Activated T-cell treated with anti-CD3 and anti-CD28 coated beads, Interleukin-2, amount 50 U/mL, for 72 hours (primary cell): ENCODE measurements around the gene PTPRK. TPM values are rescaled to one million over a fixed set of nuclear protein-coding genes. Genes with fewer than 3 reads are reported as not detected.
A peak's percentile ranks its signal among the peaks of the same experiment; 100 is the strongest.

Experiments
- ATAC-seq, 2 donors: fragments of 150-1000 bp; cut with Tn5 transposase; replicated peaks in 1 of 2; 2 replicates each; pipeline ENCODE4 v1.10.0; 2021; ENCODE audit warnings: moderate library complexity in 2 of 2, mild to moderate bottlenecking in 1 of 2
- DNase-seq, 2 donors: peaks; one replicate each; pipeline ENCODE4 v3.0.0; 2021 to 2022; ENCODE audit warnings: mixed read lengths in 1 of 2
- H3K27ac Mint-ChIP-seq: one replicate; pipeline ENCODE4 v1.8.0; 2022; ENCODE audit warnings: mild to moderate bottlenecking, moderate library complexity, mixed read lengths
- H3K27me3 Mint-ChIP-seq: one replicate; pipeline ENCODE4 v1.8.0; 2022; ENCODE audit warnings: low read depth, mixed read lengths
- H3K36me3 Mint-ChIP-seq, 2 donors: one replicate each; pipeline ENCODE4 v1.8.0; 2022; ENCODE audit warnings: mixed read lengths in 2 of 2, mild to moderate bottlenecking in 1 of 2; ENCODE audit not compliant: insufficient read depth in 2 of 2
- H3K4me1 Mint-ChIP-seq: one replicate; pipeline ENCODE4 v1.8.0; 2022; ENCODE audit warnings: low read depth, mixed read lengths
- H3K4me3 Mint-ChIP-seq, 2 donors: one replicate each; pipeline ENCODE4 v1.8.0; 2022; ENCODE audit warnings: mild to moderate bottlenecking in 2 of 2, mixed read lengths in 2 of 2, moderate library complexity in 2 of 2
- H3K9me3 Mint-ChIP-seq, 2 donors: one replicate each; pipeline ENCODE4 v1.8.0; 2022; ENCODE audit warnings: mixed read lengths in 2 of 2
- total RNA-seq, 2 donors: library from RNA; stranded (reverse); gene quantifications; one replicate each; pipeline ENCODE4 v1.2.3, GENCODE V29; 2022

PTPRK gene
- total RNA-seq, 2 donors from 2014 or later: 3.8 to 6.4 TPM

DNA sequence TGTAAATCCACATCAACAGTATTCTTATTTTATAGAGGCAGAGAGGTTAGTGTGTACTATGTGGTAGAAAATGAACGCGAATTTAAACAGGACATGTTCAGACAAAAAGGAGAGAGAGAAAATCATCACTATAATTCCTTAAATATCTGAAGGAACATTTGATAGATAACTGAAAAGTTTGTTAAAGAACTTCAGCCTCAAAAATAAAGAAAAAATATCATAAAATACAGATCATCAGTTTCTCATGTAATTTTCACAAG lies 169.2 kb downstream of the PTPRK start:
- H3K27ac Mint-ChIP-seq: no peak overlapping the region
- no peak for DNase-seq
- H3K4me3 Mint-ChIP-seq: no peak overlapping the region
- H3K27me3 Mint-ChIP-seq: no peaks in the 10 kb centered on the region
- no peak for ATAC-seq
- no peaks in the 10 kb centered on the region for H3K4me1 Mint-ChIP-seq
- H3K9me3 Mint-ChIP-seq: no peaks in the 10 kb centered on the region
- no peaks in the 10 kb centered on the region for H3K36me3 Mint-ChIP-seq

DNA sequence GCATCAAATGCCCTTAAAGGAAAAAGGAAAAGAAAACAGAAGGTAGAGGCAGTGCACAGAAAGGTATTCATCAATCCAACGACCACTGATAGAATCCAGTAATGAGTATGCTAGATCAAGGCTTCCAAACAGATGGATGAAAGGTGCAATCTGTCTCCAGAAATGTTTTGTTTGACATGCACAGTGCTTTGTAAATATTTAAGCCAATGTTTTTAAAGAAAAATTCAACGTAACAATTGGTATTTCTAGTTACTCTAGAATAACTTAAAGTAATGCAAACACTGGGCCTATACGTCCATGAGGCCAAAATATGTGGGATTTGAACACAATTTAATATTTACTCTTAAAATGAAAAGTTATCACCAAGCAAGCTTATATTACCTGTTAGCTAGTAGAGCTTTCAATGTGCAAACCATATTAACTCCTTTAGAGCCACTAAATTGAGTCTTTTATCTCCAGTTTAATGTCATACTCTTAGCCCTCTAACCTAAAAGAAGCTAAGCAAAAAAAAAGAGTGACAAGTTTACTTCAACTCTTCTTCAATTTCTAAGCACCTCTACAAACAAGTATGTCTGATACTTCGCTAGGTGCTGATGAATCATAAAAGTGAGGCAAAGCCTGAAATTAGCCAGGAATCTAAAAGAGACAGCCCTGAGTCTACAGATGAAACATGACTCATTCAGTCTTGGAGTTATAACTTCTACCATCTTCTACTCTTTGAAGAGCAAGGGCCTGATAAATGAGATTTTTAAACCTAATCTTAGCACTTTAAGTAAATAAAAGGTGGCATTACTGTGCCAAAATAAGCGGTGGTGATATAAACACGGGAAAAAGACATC lies 169.8 kb downstream of the PTPRK start:
- no peak for ATAC-seq
- Mint-ChIP-seq H3K36me3 (no peaks in the 10 kb centered on the region), H3K27me3 (no peaks in the 10 kb centered on the region), H3K4me1 (no peaks in the 10 kb centered on the region), H3K4me3 (no peak overlapping the region), H3K27ac (no peak overlapping the region), H3K9me3 (no peaks in the 10 kb centered on the region)
- DNase-seq: no peak

DNA sequence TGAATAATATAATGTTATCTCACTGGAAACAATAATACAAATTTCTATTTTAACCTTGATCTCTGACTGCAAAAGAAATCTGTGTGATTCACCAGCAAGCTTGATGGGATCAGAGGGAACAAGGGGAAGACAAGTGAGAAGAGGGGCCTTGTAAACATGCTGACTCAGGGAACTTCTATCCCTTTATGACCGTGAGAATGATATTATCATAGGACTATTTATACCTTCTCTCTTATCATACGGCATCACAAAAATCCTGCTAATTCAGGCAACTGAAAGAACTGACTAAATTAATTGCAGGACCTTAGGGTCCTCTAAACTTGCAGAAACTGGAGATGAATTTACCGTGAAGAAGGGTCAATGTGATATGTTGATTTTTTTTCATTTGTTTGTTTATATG lies 173.3 kb downstream of the PTPRK start:
- no peak for DNase-seq
- Mint-ChIP-seq H3K4me1 (no peaks in the 10 kb centered on the region), H3K36me3 (no peaks in the 10 kb centered on the region), H3K9me3 (no peaks in the 10 kb centered on the region), H3K27ac (no peak overlapping the region), H3K27me3 (no peaks in the 10 kb centered on the region), H3K4me3 (no peak overlapping the region)
- ATAC-seq: no peak

DNA sequence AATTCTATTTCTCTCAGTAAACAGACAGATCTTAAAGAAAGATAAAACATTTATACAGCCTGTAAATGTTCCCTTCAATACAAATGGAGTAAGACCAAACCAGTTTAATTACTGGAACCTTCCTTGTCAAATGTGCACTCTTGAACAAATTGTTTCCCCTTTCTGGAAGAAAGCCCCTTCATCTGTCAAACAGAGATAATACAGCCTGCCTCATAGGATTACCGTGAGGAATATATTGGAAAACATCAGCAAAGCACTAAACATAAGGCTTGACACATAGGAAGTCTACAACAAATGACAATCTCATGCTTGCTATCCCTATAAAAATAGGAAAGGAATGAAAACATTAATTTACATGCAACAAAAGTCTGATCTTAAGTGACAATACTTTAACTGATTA lies 173.8 kb downstream of the PTPRK start:
- no peak for DNase-seq
- Mint-ChIP-seq H3K27me3 (no peaks in the 10 kb centered on the region), H3K27ac (no peak overlapping the region), H3K4me1 (no peaks in the 10 kb centered on the region), H3K4me3 (no peak overlapping the region), H3K36me3 (no peaks in the 10 kb centered on the region), H3K9me3 (no peaks in the 10 kb centered on the region)
- no peak for ATAC-seq

- ATAC-seq: no peak
- Mint-ChIP-seq H3K36me3 (no peaks in the 10 kb centered on the region), H3K27me3 (no peaks in the 10 kb centered on the region), H3K4me1 (no peaks in the 10 kb centered on the region), H3K9me3 (no peaks in the 10 kb centered on the region), H3K4me3 (no peak overlapping the region), H3K27ac (no peak overlapping the region)
- no peak for DNase-seq
Measured at GRCh38 chr6:128345278-128345677, 175.1 kb downstream of the PTPRK start.

DNA sequence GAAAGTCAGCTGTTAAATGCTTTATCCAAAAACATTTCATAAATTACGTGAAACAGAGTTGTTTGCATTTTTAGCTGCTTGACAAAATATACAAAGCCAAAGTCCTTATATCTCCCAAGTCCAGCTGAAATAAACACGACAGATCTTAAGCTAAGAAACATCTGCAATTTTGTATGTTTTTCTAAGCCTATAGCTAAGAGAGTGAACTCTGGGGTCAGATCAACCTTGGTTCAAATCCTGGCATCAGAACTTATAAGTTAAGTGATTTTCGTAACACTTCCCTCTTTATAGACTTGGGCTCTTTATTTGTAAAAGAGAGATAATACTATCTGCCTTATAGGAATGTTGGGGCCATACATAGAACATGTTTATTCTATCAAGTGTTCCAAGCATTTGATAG lies 176.7 kb downstream of the PTPRK start:
- Mint-ChIP-seq H3K4me3 (no peak overlapping the region), H3K27ac (no peak overlapping the region), H3K27me3 (no peaks in the 10 kb centered on the region), H3K4me1 (no peaks in the 10 kb centered on the region), H3K9me3 (no peaks in the 10 kb centered on the region), H3K36me3 (no peaks in the 10 kb centered on the region)
- no peak for DNase-seq
- no peak for ATAC-seq

DNA sequence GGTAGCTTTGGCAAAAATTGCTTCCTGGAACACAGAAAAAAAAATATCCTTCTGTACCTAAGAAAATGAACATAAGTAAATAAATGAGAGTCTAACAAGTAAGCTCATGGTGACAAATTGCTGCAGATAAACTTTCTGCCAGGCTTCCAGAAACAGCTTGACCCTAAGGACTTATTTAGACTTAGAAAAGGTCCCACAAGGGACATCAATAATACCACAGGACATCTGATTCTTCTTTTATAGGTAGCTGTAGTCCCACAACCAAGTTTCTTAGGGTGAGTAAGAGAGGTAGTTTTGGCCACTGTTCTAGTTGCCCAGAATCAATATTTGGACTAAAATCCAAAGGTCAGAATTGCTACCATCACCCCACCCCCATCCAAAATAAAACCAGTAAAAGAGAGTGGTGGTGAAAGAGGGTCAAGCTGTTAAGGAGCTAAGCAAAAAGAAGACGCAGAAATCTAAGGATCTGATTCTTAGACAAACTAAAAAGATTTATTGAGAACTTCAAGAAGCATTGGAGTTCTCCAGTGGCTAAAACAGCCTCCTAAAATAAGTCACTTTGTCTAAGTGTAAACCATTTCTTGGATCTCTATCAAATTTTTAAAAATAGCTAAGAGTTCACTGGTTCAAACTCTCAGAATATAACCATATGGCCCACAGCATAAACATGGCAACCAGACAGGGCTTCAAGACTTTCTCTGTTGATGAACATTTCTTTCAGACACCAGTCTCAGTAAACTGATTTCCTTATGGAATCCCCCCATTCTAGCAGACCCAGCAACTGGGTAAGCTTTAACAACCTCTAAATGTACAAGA lies 180.6 kb downstream of the PTPRK start:
- Mint-ChIP-seq H3K4me3 (no peak overlapping the region), H3K4me1 (no peaks in the 10 kb centered on the region), H3K36me3 (no peaks in the 10 kb centered on the region), H3K27ac (no peak overlapping the region), H3K9me3 (no peaks in the 10 kb centered on the region), H3K27me3 (no peaks in the 10 kb centered on the region)
- DNase-seq (no peak), ATAC-seq (no peak)

GRCh38 chr6:128337619-128338018 lies 182.8 kb downstream of the PTPRK start:
- ATAC-seq (no peak), DNase-seq (no peak)
- Mint-ChIP-seq H3K9me3 (no peaks in the 10 kb centered on the region), H3K27me3 (no peaks in the 10 kb centered on the region), H3K4me1 (no peaks in the 10 kb centered on the region), H3K4me3 (no peak overlapping the region), H3K27ac (no peak overlapping the region), H3K36me3 (no peaks in the 10 kb centered on the region)

- H3K27ac Mint-ChIP-seq: no peak overlapping the region
- ATAC-seq: no peak
Measured at GRCh38 chr6:128336436-128337095, 183.8 kb downstream of the PTPRK start.

GRCh38 chr6:128335963-128336362 lies 184.4 kb downstream of the PTPRK start:
- ATAC-seq (no peak), DNase-seq (no peak)
- H3K27ac Mint-ChIP-seq: no peak overlapping the region
- no peaks in the 10 kb centered on the region for H3K9me3 Mint-ChIP-seq
- no peaks in the 10 kb centered on the region for H3K27me3 Mint-ChIP-seq
- no peaks in the 10 kb centered on the region for H3K4me1 Mint-ChIP-seq
- H3K36me3 Mint-ChIP-seq: no peaks in the 10 kb centered on the region
- no peak overlapping the region for H3K4me3 Mint-ChIP-seq

More at GRCh38 chr6:128336436-128337095, 183.8 kb downstream of the PTPRK start:
- no peak overlapping the region for H3K4me3 Mint-ChIP-seq
- H3K36me3 Mint-ChIP-seq: no peaks in the 10 kb centered on the region
- DNase-seq: no peak
- no peaks in the 10 kb centered on the region for H3K4me1 Mint-ChIP-seq
- no peaks in the 10 kb centered on the region for H3K9me3 Mint-ChIP-seq
- H3K27me3 Mint-ChIP-seq: no peaks in the 10 kb centered on the region

DNA sequence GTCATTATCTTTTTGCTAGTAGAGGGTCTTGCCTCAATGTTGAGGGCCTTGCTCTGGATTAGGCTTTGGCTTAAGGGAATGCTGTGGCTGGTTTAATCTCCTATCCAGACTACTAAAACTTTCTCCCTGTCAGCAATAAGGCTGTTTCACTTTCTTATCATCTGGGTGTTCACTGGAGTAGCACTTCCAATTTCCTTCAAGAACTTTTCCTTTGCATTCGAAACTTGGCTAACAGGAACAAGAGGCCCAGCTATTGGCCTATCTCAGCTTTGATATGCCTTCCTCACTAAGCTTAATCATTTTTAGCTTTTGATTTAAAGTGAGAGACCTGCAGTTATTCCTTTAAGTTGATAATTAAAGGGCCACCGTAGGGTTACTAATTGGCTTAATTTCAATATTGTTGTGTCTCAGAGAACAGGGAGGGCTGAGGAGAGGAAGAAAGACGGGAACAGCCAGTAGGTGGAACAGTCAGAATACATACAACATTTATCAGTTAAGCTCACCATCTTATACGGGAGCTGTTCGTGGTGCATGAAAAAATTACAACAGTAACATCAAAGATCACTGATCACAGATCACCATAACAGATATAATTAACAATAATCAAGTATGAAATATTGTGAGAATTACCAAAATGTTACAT lies 186.7 kb downstream of the PTPRK start:
- DNase-seq: no peak
- Mint-ChIP-seq H3K4me1 (no peaks in the 10 kb centered on the region), H3K27me3 (no peaks in the 10 kb centered on the region), H3K9me3 (no peaks in the 10 kb centered on the region), H3K36me3 (no peaks in the 10 kb centered on the region), H3K4me3 (no peak overlapping the region), H3K27ac (no peak overlapping the region)
- no peak for ATAC-seq

- Mint-ChIP-seq H3K27me3 (no peaks in the 10 kb centered on the region), H3K36me3 (no peaks in the 10 kb centered on the region), H3K27ac (no peak overlapping the region), H3K9me3 (no peaks in the 10 kb centered on the region), H3K4me3 (no peak overlapping the region), H3K4me1 (no peaks in the 10 kb centered on the region)
- DNase-seq (peak; percentile 19 to 25), ATAC-seq (peak; percentile 71 to 79)
Measured at GRCh38 chr6:128327890-128328289, 192.5 kb downstream of the PTPRK start.

- H3K36me3 Mint-ChIP-seq: no peaks in the 10 kb centered on the region
- ATAC-seq (no peak), DNase-seq (no peak)
- H3K27me3 Mint-ChIP-seq: no peaks in the 10 kb centered on the region
- no peaks in the 10 kb centered on the region for H3K4me1 Mint-ChIP-seq
- H3K27ac Mint-ChIP-seq: no peak overlapping the region
- no peak overlapping the region for H3K4me3 Mint-ChIP-seq
- H3K9me3 Mint-ChIP-seq: no peaks in the 10 kb centered on the region
Measured at GRCh38 chr6:128323011-128323410, 197.4 kb downstream of the PTPRK start.
